HG03354 (cell line): ENCODE data around the gene LANCL1.
"Not testable (repeated sequence)": the region's sequence is repeated elsewhere in the genome, so short reads cannot be mapped to it uniquely, and the experiment has no call there.

Experiments
- ATAC-seq: cut with Tn5 transposase; IDR thresholded peaks from one replicate; pipeline ENCODE4 v1.9.1; 2021; ENCODE audit warnings: mild to moderate bottlenecking; ENCODE audit not compliant: unreplicated experiment, poor library complexity, severe bottlenecking

The LANCL1 gene

DNA sequence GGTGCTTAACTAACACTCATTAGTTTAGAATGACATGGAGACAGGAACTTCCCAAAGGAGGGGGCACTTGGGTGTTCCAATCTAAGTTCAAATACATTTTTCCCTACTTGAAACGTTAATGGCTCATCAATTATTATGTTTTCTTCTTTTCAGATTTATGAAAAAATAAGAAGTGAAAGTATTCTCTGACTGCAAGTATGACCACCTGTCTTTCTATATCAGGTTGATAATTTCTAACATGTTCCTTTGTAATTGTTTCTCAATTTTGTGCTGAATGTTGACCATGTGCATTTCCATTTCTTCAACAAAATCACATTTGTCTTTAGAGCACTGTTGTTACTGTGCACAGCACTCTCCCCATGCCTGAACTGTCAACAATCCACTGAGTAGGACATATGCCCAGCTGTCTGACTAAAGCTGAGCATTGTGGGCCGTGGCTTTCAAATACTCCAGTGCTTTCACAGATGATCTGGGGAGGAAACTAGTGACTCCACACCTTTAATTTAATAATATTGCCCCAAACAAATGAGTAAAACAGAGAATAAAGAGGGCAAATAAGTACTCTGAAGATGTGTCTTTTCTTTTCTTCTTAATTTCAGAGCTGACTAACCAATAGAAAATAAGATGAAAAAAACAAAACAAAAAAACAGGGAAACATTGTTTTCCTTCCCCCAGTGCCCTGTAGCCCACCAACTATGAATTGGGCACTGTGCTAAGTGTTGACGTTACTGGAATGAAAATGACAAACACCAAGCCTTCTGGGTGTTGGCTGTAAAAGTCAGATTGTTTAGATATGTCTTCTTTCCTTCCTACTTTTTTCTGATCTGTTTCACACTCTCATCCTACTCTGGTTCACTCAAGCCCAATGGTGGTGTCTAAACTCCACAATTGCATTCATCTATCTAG, 16.0 kb downstream of the LANCL1 start:
- ATAC-seq = peak; percentile 72

DNA sequence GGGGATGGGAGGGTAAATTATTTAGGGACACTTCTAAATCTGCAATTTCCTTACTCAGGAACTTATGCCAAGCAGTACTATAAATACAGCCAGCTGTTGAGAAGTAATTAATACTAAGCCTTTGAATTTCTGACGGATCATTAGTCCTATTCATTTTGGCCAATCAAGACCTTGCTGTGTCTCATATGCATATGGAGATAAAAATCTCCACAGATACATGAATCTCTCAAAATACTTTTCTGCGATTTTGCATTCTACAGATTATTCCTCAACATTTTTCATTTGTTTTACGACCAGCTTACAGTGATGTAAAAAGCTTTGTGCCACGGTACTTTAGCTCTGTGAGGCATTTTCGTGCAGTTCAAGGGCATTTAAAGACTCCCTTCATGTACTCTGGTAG, 16.7 kb downstream of the LANCL1 start:
- ATAC-seq = peak; percentile 11

DNA sequence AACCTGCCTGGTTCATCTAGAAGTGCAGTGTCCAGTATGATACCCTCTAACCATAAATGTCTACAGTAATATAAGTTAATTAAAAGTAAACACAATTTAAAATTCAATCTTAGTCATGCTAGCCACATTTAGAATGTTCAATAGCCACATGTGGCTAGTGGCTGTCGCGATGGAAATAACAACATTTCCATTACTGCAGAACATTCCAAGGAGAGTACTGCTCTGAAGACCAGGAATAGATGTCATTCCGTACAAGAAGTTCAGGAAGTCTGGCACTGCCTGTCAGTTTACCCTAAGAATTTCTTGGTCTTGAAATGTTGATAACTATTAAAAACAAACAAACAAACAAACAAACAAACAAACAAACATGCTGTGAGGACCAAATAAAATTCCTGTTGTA, 17.2 kb downstream of the LANCL1 start:
- ATAC-seq = no peak

DNA sequence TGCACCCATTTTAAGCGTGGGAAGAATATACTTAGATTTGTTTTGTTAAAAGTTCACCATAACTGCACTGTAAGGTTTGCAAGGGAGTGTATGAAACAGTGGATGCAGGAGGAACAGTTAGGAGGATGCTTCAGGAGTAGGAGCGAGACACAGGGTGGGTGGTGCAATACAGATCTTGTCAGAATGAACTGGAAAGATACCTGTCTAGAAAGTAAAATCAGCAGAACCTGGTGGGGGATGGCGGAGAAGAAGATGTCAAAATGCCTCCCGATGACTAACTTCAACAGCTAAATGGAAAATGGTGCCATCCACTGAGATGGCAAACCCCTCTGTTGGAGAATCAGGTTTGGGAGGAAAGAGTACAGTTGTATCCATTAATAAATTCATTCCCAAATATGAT, 18.2 kb downstream of the LANCL1 start:
- ATAC-seq = no peak

DNA sequence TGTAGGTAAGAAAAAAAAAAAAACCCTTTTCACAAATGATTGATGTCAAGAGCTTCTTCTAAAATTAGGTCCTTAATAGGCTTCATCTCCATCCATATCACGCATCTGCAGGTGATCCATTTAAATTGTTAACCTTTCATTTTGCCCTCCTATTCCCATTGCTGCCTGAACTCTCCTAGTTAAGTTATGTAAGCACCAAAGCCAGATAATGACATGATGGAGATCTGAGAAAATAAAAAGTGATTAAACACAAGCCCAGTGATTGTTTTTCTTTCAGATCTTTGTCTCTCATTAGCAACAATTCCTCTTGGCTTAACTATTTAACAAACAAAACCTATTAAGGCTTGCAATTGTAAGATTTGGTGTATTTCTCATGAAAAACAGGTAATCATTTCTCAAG, 20.0 kb downstream of the LANCL1 start:
- ATAC-seq = no peak

DNA sequence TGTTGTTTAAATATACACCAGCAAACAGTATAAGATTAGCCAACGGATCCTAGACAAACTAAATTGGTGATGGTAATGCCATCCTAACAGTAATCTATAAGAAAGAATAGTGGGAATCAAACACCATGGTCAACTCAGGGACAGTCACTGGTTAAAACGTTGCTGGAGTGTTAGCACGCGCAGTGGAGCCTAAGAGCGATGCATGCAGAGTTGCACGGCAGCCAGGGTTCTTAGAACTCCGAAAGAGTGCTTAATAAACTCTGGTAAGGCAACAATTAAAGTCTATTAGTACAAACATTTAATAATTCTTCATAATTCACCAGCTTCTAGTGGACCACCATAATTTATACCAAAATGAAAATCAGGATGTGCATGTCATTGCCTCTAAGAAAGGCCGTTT, 22.2 kb downstream of the LANCL1 start:
- ATAC-seq = no peak

DNA sequence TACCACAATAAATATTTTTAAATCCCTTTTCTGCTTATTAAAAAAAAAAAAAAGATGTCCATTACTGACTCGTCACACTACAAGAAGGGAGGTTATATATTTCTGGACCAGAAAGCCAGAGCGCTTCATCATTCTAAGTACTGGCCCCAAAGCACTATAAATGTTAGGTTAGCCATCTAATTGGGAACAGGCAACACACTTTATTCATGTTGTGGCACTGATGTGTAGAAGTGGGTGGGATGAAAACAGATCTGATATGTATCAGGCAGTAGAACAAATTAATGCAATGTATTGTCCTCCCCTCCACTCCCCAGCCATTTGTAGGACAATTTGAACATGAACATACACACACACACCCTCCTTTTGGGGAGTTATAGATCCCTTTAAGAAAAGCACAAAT, 24.4 kb downstream of the LANCL1 start:
- no peak for ATAC-seq

DNA sequence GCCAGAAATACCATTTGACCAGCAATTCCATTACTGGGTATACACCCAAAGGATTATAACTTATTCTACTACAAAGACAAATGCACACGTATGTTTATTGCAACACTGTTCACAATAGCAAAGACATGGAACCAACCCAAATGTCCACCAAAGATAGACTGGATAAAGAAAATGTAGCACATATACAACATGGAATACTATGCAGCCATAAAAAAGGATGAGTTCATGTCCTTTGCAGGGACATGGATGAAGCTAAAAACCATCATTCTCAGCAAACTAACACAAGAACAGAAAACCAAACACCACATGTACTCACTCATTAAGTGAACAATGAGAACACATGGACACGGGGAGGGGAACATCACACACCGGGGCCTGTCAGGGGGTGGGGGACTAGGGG, 25.6 kb downstream of the LANCL1 start:
- ATAC-seq = not testable (repeated sequence)

DNA sequence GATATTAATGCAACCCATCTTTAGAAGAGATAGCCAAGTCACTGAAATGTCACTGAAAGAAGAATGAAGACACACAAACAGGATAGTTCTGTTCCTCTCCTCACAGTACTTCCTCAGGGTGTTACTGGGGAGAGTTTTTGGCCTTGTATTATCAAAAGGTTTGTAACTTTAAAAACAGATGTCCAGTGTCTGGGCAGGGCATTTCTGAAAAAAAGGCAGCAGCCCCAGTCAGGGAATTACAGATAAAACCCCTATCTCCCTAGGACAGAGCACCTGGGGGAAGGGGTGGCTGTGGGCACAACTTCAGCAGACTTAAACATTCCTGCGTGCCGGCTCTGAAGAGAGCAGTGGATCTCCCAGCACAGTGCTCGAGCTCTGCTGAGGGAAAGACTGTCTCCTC, 30.8 kb downstream of the LANCL1 start:
- no peak for ATAC-seq

DNA sequence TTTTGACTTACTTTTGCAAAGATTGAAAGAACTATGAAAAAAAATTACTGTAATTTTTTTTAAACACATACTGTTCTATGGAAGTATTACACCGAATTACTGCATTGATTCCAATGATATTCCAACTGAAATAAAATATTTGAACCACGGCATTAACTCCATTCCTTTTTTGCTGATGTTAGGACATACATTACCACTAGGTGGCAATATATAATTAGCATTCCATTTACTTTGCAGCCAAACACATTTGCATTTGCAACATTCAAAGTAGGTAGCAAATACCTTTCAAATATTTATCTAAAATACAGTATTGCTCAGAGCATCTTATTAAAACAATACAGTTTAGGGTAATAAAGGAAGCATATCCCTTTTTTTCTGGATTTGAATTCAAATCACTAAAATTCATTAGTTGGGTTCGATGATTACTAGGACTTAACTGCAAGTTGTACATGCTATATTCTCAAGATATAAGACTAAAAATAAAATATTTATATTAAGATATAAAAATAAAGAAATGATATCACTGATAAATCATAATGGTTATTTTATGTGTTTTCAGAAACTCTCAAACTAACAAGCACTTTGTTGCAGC, 31.3 kb downstream of the LANCL1 start:
- peak; percentile 74 for ATAC-seq

DNA sequence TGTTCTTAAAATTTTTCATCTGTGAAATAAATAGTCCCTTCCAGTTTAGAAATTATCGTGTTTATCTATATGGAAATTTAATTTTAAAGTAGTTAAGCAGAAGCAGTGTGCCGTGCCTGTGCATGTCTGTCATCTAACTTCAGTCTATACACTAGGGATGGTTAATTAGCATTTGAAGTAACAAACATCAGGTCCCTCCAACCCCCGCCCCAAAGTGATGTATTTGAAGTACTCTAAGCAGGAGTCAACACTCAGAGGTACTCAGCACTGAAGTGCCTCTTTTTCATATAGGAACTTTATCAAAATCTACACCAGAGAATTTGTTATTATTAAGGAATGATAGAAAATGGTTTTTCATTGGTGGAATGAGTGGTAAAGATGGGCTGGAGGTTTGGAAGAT, 33.0 kb downstream of the LANCL1 start:
- ATAC-seq = no peak

DNA sequence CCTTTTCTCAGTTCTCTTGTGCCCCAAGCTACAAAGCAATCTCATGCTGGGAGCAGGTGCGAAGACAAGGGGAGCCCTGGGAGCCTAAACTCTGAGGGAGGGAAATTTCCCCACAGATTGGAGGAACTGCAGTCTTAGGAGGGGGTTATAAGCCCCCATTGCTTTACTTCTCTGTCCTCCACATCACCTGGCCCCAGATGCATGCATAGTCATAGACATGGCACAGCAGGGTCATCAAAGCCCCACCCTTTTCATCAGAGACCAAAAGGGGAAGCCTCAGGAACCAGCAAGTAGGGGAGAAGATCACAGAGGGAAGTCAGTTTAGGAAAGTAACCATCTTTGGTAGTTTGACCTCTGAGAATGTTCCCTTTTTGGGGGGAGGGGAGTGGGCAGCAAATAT, 33.7 kb downstream of the LANCL1 start:
- no peak for ATAC-seq

DNA sequence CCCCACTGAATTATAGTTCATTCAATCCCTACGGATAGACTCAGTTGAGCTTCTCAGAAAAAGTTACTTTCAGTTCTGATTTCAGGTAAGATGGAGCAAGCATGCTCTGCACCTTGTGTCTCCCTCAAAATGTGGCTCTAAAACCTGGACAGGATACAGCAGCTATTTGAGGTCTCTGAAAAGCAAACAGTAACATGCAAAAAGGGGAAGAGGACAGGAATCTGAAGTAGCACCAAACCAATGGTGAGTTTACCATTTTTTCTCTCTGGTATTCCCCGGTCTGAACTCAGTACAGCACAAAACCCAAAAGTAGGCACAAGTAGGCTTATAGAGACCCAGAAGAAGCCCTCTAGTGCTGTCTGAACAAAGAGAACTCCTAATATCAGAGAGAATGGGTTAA, 34.1 kb downstream of the LANCL1 start:
- peak; percentile 50 for ATAC-seq

DNA sequence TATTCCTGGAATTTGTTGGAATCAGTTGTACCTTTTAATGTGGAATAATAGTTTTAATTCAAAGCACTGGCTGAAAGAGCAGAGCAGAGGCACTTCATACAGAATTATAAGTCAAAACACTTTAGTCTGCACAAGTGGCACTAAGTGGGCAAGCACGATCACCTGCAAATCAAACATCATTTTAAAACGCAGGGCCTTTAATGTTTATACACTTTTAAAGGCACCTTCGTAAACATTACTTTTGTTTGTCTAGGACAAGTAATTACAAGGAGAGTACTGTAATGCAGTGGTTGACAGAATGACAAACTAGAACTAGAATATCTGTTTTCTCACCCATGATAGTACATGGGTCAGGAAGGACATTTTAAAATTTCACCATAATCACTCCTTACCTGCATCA, 36.4 kb downstream of the LANCL1 start:
- no peak for ATAC-seq

DNA sequence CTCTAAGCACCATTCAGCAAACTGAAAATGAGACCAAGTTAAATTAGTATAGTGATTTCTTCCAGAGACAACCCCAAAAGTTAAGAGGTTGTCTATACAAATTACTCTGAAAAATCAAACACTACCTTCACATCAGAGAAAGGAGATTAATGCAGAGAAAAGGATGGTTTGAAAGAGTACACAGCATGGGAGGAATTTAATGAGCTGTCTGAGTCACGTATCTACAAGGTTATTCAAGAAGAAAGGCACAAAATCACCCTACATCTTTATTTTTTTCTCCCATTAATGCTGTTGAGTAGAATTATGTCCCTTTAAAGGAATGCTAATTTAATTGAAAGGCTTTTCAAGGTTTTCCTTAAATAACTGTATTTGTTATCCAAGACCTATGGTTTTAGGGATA, 41.1 kb downstream of the LANCL1 start:
- ATAC-seq = no peak

DNA sequence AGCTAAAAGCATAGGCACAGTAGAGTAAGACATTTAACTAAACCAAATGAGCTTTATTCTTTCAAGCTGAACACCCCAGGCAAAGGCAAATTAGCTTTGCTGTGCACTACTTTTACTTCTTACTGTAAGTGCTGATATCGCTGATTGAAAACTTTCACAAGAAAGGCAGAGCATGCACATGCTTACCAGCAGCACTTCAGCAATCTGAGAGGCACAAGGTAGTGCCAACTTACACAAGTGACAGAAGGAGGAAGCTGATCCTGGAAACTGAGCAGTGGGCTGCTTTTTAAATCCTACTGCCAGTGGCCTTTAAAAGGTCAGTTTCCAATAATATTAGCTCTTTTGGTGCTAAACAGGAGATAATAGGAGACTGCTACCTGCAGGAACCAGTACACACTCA, 43.9 kb downstream of the LANCL1 start:
- no peak for ATAC-seq

DNA sequence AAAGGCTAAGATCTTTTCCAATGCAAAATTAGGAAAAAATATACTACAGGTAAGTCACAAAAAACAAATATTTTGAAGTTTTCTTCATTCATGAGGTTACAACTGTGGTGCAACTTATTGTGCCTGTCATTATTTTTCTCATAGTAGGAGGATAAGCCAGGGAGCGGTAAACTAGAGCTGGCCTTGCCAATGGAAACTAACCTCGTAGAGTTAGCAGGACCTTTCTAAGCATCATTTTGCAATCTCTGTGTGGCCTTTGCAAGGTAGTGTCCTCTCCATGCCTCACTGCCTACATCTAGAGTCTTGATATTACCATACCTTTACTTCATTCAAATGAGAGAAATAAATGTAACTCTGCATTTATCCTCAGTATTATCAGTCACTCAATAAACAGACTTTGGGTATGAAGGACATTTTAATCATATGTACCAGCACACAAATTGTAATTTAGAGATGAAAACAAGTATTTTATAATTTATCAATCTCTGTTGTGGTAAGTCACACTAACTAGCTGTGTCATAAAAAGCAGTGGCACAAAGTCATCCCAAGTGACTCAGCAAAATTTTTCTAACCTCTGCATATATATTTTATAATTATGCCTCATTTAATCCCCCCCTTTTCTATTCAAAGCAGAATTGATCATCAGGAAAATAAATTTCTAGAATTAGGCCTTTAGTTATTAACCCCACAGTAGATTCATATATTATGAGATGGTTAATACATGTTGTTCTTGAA, 47.0 kb downstream of the LANCL1 start:
- no peak for ATAC-seq

DNA sequence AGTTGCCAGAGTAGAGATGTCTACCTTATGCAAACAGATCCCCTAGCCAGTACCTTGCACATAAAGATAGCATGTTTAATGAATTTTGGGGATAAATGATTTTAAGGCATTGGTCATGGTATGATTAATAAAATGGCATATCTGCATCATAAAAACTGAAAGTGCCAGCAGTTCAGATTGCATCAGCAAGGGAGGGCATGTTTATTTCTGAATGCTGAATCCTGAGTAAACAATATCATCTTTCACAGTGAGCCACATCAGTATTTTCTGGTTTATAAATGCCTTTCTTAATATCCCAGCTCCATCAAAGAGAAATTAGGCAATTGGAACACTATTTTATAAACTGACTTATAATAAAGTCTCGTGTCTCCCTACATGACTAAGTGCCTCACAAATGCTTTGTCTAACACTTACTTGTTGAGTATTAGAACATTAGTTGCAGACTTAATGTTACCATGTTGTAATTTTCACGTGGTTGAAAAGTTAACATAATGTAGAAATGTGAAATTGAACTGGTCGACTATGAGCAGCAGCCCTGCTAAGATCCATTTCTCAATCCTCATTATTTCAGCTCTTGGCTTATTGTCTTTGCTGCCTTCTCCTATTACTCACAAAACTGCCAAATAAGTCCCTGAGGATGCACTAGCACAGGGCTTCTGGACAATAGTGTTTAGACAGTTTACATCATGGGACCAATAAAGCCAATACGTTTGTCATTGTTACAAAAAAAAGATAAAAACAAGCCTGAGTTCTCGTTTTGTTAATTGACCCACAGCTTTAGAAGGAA, 48.0 kb downstream of the LANCL1 start:
- no peak for ATAC-seq

DNA sequence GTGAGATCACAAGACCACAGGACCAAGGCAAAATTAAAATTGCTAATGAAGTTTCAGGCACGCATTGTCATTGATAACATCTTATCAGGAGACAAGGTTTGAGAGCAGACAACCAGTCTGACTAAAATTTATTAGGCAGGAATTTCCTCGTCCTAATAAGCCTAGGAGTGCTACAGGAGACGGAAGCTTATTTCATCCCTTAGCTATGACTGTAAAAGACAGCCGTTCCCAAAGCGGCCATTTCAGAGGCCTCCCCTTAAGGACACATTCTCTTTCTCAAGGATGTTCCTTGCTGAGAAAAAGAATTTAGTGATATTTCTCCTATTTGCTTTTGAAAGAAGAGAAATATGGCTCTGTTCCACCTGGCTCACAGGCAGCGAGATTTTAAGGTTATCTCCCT, 49.2 kb downstream of the LANCL1 start:
- not testable (repeated sequence) for ATAC-seq

DNA sequence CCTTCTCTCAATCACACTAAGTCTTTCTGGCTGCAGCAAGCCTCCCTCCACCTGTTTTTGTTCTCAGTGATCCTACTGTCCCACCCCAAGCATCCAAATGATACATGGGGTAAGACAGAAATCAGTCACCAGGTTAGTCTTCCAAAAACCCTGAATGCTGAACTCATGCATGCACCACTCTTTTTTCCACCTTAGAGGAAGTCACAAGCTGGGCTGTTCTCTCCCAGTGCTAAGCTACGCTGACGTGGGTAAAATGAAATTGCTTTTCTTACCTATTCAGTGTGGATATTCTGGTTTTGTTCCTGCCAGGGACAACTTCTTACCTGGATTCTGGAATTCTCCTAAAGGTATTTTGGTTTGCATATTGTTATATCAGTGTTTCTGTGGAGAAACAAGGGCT, 54.2 kb downstream of the LANCL1 start:
- no peak for ATAC-seq
